GM12878 (cell line): Measurements from ENCODE around the gene PUS3. TPM values are rescaled to one million over a fixed set of nuclear protein-coding genes. Genes with fewer than 3 reads are reported as not detected.

Experiments
- ATAC-seq: fragments of 200-7000 bp; cut with Tn5 transposase; 3 replicates; pipeline ENCODE4 v1.9.1; 2020; ENCODE audit warnings: mild to moderate bottlenecking, moderate library complexity
- BruUV-seq: library from RNA; stranded (reverse); fragments of 400-500 nt; replicated peaks from 2 replicates; lab custom pipeline; 2021; lab: Mats Ljungman, UMichigan
- CTCF ChIA-PET: fragments of 300-600 bp; sonication (Branson Sonifier 250); formaldehyde crosslinking; extraction: SDS; loops from one replicate; lab custom pipeline; 2021; ENCODE audit warnings: inconsistent platforms; lab: Yijun Ruan, JAX
- POLR2A ChIA-PET: fragments of 350-600 bp; formaldehyde crosslinking; extraction: SDS; loops from one replicate; lab custom pipeline; 2021; ENCODE audit warnings: inconsistent platforms; lab: Charles Lee
- RAD21 ChIA-PET: fragments of 300-600 bp; sonication (Branson Sonifier 250); formaldehyde crosslinking; loops from one replicate; lab custom pipeline; 2023; ENCODE audit warnings: antibody characterized with exemption; ENCODE audit not compliant: unreplicated experiment; lab: Charles Lee
- SMC1A ChIA-PET: fragments of 300-600 bp; sonication (Branson Sonifier 250); formaldehyde crosslinking; loops from one replicate; lab custom pipeline; 2023; ENCODE audit not compliant: unreplicated experiment, uncharacterized antibody; lab: Charles Lee
- DNase-seq: peaks from one replicate; pipeline ENCODE4 v3.0.0-alpha.2; 2011; ENCODE audit warnings: low read depth, low spot score
- FAIRE-seq: peaks from 3 replicates; lab custom pipeline; 2011; peaks lifted over from hg19 to GRCh38; lab: Jason Lieb, UNC
- H2AFZ ChIP-seq: 2 replicates; pipeline ENCODE4 v1.6.0; 2011; ENCODE audit warnings: low read depth, low read length, control low read depth; ENCODE audit not compliant: control insufficient read depth
- H3K27ac ChIP-seq: 2 replicates; pipeline ENCODE4 v1.5.1; 2011; ENCODE audit warnings: control low read depth; ENCODE audit not compliant: control insufficient read depth, insufficient read depth
- H3K27me3 ChIP-seq, 2 experiments: replicated peaks in 1 of 2; 2 replicates each; pipeline versions ENCODE4 v1.6.0 to v1.6.1; 2011; ENCODE audit warnings: low read length in 1 of 2; ENCODE audit not compliant: control insufficient read depth in 2 of 2, insufficient read depth in 2 of 2
- H3K36me3 ChIP-seq, 2 experiments: 2 replicates each; pipeline ENCODE4 v1.5.1; 2011; ENCODE audit warnings: low read length in 1 of 2; ENCODE audit not compliant: control insufficient read depth in 2 of 2, insufficient read depth in 2 of 2
- H3K4me1 ChIP-seq: 2 replicates; pipeline ENCODE4 v1.6.1; 2011; ENCODE audit warnings: mild to moderate bottlenecking, low read length, moderate library complexity, mixed read lengths; ENCODE audit not compliant: control insufficient read depth, insufficient read depth
- H3K4me2 ChIP-seq: 2 replicates; pipeline ENCODE4 v1.6.0; 2011; ENCODE audit warnings: control low read depth; ENCODE audit not compliant: control insufficient read depth, insufficient read depth
- H3K4me3 ChIP-seq: fragments of 200-600 bp; sonication (generic); 2 replicates; pipeline ENCODE4 v1.5.1; 2016
- H3K79me2 ChIP-seq: 2 replicates; pipeline ENCODE4 v1.6.0; 2011; ENCODE audit warnings: low read length; ENCODE audit not compliant: control insufficient read depth, insufficient read depth
- H3K9ac ChIP-seq: 2 replicates; pipeline ENCODE4 v1.8.0; 2011; ENCODE audit warnings: low read length, control low read depth, mixed read lengths; ENCODE audit not compliant: control insufficient read depth, insufficient read depth
- H3K9me3 ChIP-seq: replicated peaks from 3 replicates; pipeline ENCODE4 v1.5.1; 2011; ENCODE audit warnings: mild to moderate bottlenecking, low read length; ENCODE audit not compliant: control insufficient read depth, insufficient read depth
- H4K20me1 ChIP-seq: 2 replicates; pipeline ENCODE4 v1.6.0; 2011; ENCODE audit not compliant: control insufficient read depth, insufficient read depth
- BMI1 ChIP-seq: fragments of 450-650 bp; IDR thresholded peaks from 2 replicates; pipeline ENCODE4 v1.6.1; 2016; ENCODE audit warnings: mild to moderate bottlenecking, moderate library complexity, borderline replicate concordance
- CBFB ChIP-seq: IDR thresholded peaks from 2 replicates; pipeline ENCODE4 v1.6.1; 2016; ENCODE audit warnings: antibody characterized with exemption, low read depth
- CREM ChIP-seq: IDR thresholded peaks from 2 replicates; pipeline ENCODE4 v1.6.1; 2014; ENCODE audit warnings: antibody characterized with exemption, low read depth
- LARP7 ChIP-seq: fragments of 450-650 bp; IDR thresholded peaks from 2 replicates; pipeline ENCODE4 v1.6.1; 2017; ENCODE audit warnings: mild to moderate bottlenecking
- MEF2B ChIP-seq: fragments of 450-650 bp; IDR thresholded peaks from 2 replicates; pipeline ENCODE4 v1.6.1; 2018; ENCODE audit warnings: mild to moderate bottlenecking, moderate library complexity; ENCODE audit not compliant: partially characterized antibody, poor library complexity, severe bottlenecking
- POLR2AphosphoS5 ChIP-seq: IDR thresholded peaks from 2 replicates; pipeline ENCODE4 v1.6.1; 2011; ENCODE audit warnings: mild to moderate bottlenecking, low read length, inconsistent platforms
- RB1 ChIP-seq: fragments of 450-650 bp; formaldehyde crosslinking; IDR thresholded peaks from 2 replicates; pipeline ENCODE4 v1.6.1; 2017; ENCODE audit warnings: mild to moderate bottlenecking, borderline replicate concordance
- SMARCA5 ChIP-seq: fragments of 450-650 bp; IDR thresholded peaks from 2 replicates; pipeline ENCODE4 v1.6.1; 2017; ENCODE audit warnings: mild to moderate bottlenecking
- STAT1 ChIP-seq: fragments of 450-650 bp; conservative IDR thresholded peaks from 2 replicates; pipeline ENCODE4 v1.6.1; 2014; ENCODE audit warnings: antibody characterized with exemption, mild to moderate bottlenecking
- SUZ12 ChIP-seq: fragments of 200-600 bp; sonication (generic); IDR thresholded peaks from one replicate; pipeline ENCODE4 v1.6.1; 2018; ENCODE audit warnings: antibody characterized with exemption, mild to moderate bottlenecking; ENCODE audit not compliant: unreplicated experiment
- WGBS: methylation state at CpG from one replicate; pipeline ENCODE4 v1.1.6; 2016; ENCODE audit warnings: low lambda C conversion rate; ENCODE audit not compliant: insufficient replicate concordance, insufficient coverage; ENCODE audit errors: missing lambda C conversion rate; 5-methylcytosine and 5-hydroxymethylcytosine counted together
- in situ Hi-C: fragments of 300-500 bp; cut with MboI; formaldehyde crosslinking; loops from 9 replicates; pipeline ENCODE4 v1.14.3; 2018; ENCODE audit warnings: mixed read lengths
- intact Hi-C: fragments of 100-400 bp; cut with micrococcal nuclease; formaldehyde crosslinking; loops from one replicate; pipeline ENCODE4 v1.14.2; 2022; ENCODE audit not compliant: unreplicated experiment
- polyA plus RNA-seq, 11 experiments: library from polyadenylated mRNA; depleted of rRNA in 4 of 11; unstranded in 6 of 11; stranded (reverse) in 5 of 11; fragments of >200 nt; fragmentation: Nextera tagmentation in 4 of 11; fragmentation: Illumina TruSeq in 1 of 11; extraction: Ambion mirVana in 4 of 11; extraction: Trizol in 1 of 11; gene quantifications; 1 replicate in 1 of 11; 2 replicates in 10 of 11; pipeline versions ENCODE4 v1.2.1 to v1.2.3, GENCODE V29; 2011 to 2016; ENCODE audit warnings: inconsistent platforms in 2 of 11, missing spikeins in 2 of 11, low read depth in 1 of 11
- total RNA-seq, 4 experiments: library from RNA; depleted of rRNA in 3 of 4; stranded (reverse); fragments of >200 nt in 3 of 4; fragmentation: Illumina TruSeq in 1 of 4; extraction: Trizol in 1 of 4; gene quantifications; 2 replicates each; pipeline versions ENCODE4 v1.2.1 to v1.2.3, GENCODE V29; 2013 to 2021
- TF ChIP-seq, protein P1 (sequence below): IDR thresholded peaks from 2 replicates; pipeline ENCODE4 v1.6.1; 2011; ENCODE audit warnings: borderline replicate concordance, low read depth, mild to moderate bottlenecking, moderate library complexity, low read length; ENCODE audit not compliant: insufficient read depth, poor library complexity, severe bottlenecking
- TF ChIP-seq, protein P2 (sequence below): IDR thresholded peaks from 2 replicates; pipeline ENCODE4 v1.6.1; 2011; ENCODE audit warnings: low read depth, low read length, improper control_type of control experiment, borderline replicate concordance
- TF ChIP-seq, protein P3 (sequence below): fragments of 450-650 bp; formaldehyde crosslinking; IDR thresholded peaks from 2 replicates; pipeline ENCODE4 v1.5.0; 2022; ENCODE audit warnings: mild to moderate bottlenecking, missing genetic modification characterization
- TF ChIP-seq, protein P4 (sequence below): IDR thresholded peaks from 2 replicates; pipeline ENCODE4 v1.6.1; 2012; ENCODE audit warnings: low read depth, low read length, improper control_type of control experiment
- TF ChIP-seq, protein P5 (sequence below): IDR thresholded peaks from 2 replicates; pipeline ENCODE4 v1.6.1; 2012; ENCODE audit warnings: low read depth, low read length, improper control_type of control experiment
- TF ChIP-seq, protein P6 (sequence below): fragments of 150-350 bp; IDR thresholded peaks from 2 replicates; pipeline ENCODE4 v1.6.1; 2014; ENCODE audit warnings: mild to moderate bottlenecking, low read depth, low read length

The PUS3 gene
- total and polyA plus RNA-seq, 10 of the 15 experiments (the other 5 are each of a cell fraction or from before 2014, with no cell fraction given), result 10.9 to 22.4 (median 14.3) TPM

DNA sequence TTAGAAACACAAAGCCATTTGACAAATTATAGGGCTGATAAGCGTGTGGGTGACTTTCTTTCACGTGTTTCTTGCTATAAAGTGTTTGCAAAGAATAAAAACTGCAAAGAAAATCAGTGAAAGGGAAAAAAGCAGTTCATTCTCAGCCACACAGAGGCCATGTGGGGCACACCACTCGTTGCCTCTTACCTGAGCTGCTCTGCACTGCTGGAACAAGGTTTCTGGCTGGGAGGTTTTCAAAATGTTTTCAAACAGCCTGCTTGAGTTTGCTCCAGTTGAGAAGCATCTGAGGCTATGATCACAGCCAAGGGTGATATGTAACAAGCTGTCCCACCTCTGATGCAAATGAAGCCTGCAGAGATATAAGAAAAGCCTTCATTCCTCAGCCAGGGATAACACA, 28.1 kb upstream of the PUS3 start (continued):
- TF ChIP-seq POLR2AphosphoS5, result no peak
- TF ChIP-seq SMARCA5, result no peak
- no peak for TF ChIP-seq CBFB
- TF ChIP-seq, protein P1, sequence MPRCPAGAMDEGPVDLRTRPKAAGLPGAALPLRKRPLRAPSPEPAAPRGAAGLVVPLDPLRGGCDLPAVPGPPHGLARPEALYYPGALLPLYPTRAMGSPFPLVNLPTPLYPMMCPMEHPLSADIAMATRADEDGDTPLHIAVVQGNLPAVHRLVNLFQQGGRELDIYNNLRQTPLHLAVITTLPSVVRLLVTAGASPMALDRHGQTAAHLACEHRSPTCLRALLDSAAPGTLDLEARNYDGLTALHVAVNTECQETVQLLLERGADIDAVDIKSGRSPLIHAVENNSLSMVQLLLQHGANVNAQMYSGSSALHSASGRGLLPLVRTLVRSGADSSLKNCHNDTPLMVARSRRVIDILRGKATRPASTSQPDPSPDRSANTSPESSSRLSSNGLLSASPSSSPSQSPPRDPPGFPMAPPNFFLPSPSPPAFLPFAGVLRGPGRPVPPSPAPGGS, result no peak
- no peak for TF ChIP-seq MEF2B
- no peak for TF ChIP-seq SUZ12
- TF ChIP-seq CREM, result no peak
- TF ChIP-seq BMI1, result no peak
- TF ChIP-seq LARP7, result no peak
- TF ChIP-seq, protein P2, sequence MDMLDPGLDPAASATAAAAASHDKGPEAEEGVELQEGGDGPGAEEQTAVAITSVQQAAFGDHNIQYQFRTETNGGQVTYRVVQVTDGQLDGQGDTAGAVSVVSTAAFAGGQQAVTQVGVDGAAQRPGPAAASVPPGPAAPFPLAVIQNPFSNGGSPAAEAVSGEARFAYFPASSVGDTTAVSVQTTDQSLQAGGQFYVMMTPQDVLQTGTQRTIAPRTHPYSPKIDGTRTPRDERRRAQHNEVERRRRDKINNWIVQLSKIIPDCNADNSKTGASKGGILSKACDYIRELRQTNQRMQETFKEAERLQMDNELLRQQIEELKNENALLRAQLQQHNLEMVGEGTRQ, result no peak

DNA sequence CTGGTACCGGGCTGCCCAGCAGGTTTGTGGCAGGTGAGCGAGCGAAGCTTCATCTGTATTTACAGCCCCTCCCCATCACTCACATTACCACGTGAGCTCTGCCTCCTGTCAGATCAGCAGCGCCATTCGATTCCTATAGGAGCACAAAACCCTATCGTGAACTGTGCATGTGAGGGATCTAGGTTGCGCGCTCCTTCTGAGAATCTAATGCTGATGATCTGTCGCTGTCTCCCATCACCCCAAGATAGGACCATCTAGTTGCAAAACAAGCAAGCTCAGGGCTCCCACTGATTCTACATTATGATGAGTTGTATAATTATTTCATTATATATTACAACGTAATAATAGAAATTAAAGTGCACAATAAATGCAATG, 27.1 kb upstream of the PUS3 start:
- ChIA-PET POLR2A (no interaction called here), RAD21 (no interaction called here), CTCF (interaction anchor here (1.2 to 3.8 kb wide), 2 partner anchors 8 to 263 kb away, joined by 3 to 18 read pairs; no protein-coding TSS in a partner anchor), SMC1A (no interaction called here)
- ATAC-seq, result no peak
- Histone ChIP-seq H3K36me3 (no peaks in the 10 kb centered on the region), H3K4me1 (no peaks in the 10 kb centered on the region), H3K9me3 (no peaks in the 10 kb centered on the region), H3K4me2 (no peak overlapping the region), H3K27ac (no peak overlapping the region), H2AFZ (no peak overlapping the region), H3K4me3 (no peak overlapping the region), H3K79me2 (no peaks in the 10 kb centered on the region), H4K20me1 (no peaks in the 10 kb centered on the region), H3K27me3 (no peaks in the 10 kb centered on the region; a peak in 1 of 4 replicates), H3K9ac (no peak overlapping the region)
- no peak for FAIRE-seq
- in situ Hi-C loops (no loop called here), intact Hi-C loops (no loop called here)
- 56% methylated on average over 11 of the region's 11 CpGs for WGBS
- DNase-seq, result no peak
- BruUV-seq, result no TSS peak
- no peak for TF ChIP-seq RB1
- TF ChIP-seq, protein P3, sequence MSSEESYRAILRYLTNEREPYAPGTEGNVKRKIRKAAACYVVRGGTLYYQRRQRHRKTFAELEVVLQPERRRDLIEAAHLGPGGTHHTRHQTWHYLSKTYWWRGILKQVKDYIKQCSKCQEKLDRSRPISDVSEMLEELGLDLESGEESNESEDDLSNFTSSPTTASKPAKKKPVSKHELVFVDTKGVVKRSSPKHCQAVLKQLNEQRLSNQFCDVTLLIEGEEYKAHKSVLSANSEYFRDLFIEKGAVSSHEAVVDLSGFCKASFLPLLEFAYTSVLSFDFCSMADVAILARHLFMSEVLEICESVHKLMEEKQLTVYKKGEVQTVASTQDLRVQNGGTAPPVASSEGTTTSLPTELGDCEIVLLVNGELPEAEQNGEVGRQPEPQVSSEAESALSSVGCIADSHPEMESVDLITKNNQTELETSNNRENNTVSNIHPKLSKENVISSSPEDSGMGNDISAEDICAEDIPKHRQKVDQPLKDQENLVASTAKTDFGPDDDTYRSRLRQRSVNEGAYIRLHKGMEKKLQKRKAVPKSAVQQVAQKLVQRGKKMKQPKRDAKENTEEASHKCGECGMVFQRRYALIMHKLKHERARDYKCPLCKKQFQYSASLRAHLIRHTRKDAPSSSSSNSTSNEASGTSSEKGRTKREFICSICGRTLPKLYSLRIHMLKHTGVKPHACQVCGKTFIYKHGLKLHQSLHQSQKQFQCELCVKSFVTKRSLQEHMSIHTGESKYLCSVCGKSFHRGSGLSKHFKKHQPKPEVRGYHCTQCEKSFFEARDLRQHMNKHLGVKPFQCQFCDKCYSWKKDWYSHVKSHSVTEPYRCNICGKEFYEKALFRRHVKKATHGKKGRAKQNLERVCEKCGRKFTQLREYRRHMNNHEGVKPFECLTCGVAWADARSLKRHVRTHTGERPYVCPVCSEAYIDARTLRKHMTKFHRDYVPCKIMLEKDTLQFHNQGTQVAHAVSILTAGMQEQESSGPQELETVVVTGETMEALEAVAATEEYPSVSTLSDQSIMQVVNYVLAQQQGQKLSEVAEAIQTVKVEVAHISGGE (CRISPR knock-in tag), result no peak
- TF ChIP-seq, protein P4, sequence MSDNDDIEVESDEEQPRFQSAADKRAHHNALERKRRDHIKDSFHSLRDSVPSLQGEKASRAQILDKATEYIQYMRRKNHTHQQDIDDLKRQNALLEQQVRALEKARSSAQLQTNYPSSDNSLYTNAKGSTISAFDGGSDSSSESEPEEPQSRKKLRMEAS, result no peak
- TF ChIP-seq, protein P5, sequence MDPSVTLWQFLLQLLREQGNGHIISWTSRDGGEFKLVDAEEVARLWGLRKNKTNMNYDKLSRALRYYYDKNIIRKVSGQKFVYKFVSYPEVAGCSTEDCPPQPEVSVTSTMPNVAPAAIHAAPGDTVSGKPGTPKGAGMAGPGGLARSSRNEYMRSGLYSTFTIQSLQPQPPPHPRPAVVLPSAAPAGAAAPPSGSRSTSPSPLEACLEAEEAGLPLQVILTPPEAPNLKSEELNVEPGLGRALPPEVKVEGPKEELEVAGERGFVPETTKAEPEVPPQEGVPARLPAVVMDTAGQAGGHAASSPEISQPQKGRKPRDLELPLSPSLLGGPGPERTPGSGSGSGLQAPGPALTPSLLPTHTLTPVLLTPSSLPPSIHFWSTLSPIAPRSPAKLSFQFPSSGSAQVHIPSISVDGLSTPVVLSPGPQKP, result no peak
- TF ChIP-seq, protein P6, sequence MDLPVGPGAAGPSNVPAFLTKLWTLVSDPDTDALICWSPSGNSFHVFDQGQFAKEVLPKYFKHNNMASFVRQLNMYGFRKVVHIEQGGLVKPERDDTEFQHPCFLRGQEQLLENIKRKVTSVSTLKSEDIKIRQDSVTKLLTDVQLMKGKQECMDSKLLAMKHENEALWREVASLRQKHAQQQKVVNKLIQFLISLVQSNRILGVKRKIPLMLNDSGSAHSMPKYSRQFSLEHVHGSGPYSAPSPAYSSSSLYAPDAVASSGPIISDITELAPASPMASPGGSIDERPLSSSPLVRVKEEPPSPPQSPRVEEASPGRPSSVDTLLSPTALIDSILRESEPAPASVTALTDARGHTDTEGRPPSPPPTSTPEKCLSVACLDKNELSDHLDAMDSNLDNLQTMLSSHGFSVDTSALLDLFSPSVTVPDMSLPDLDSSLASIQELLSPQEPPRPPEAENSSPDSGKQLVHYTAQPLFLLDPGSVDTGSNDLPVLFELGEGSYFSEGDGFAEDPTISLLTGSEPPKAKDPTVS, result no peak
- TF ChIP-seq STAT1, result no peak
